Endodermal cell (in vitro differentiated cells): ENCODE data around the gene SPNS2. TPM values are rescaled to one million over a fixed set of nuclear protein-coding genes. Genes with fewer than 3 reads are reported as not detected.

Experiments
- DNase-seq: peaks from one replicate; pipeline ENCODE4 v3.0.0-alpha.2; 2017
- H3K27ac ChIP-seq: 2 replicates; pipeline ENCODE4 v1.5.1; 2013; ENCODE audit warnings: mild to moderate bottlenecking, low read depth, low read length, moderate library complexity
- H3K27me3 ChIP-seq: 2 replicates; pipeline ENCODE4 v1.6.1; 2013; ENCODE audit warnings: mild to moderate bottlenecking, low read length, moderate library complexity; ENCODE audit not compliant: insufficient read depth, control insufficient read depth, poor library complexity, severe bottlenecking
- H3K36me3 ChIP-seq: 2 replicates; pipeline ENCODE4 v1.7.0; 2013; ENCODE audit warnings: mild to moderate bottlenecking, low read length, moderate library complexity; ENCODE audit not compliant: control insufficient read depth, insufficient read depth
- H3K4me1 ChIP-seq: one replicate; pipeline ENCODE4 v1.7.0; 2013; ENCODE audit warnings: low read length; ENCODE audit not compliant: control insufficient read depth, insufficient read depth
- H3K4me3 ChIP-seq: 2 replicates; pipeline ENCODE4 v1.5.1; 2013; ENCODE audit warnings: mild to moderate bottlenecking, low read length, moderate library complexity
- H3K9ac ChIP-seq: 2 replicates; pipeline ENCODE4 v1.6.1; 2013; ENCODE audit warnings: mild to moderate bottlenecking, low read length, moderate library complexity; ENCODE audit not compliant: poor library complexity, severe bottlenecking; ENCODE audit errors: extremely low read depth
- H3K9me3 ChIP-seq: 2 replicates; pipeline ENCODE4 v1.6.1; 2013; ENCODE audit warnings: mild to moderate bottlenecking, low read length, moderate library complexity; ENCODE audit not compliant: control insufficient read depth
- H3K27ac Mint-ChIP-seq: 2 replicates; pipeline ENCODE4 v1.8.0; 2020; ENCODE audit warnings: mixed read lengths
- H3K27me3 Mint-ChIP-seq: 2 replicates; pipeline ENCODE4 v1.8.0; 2021; ENCODE audit warnings: mild to moderate bottlenecking, mixed read lengths; ENCODE audit not compliant: insufficient read depth
- H3K36me3 Mint-ChIP-seq: 2 replicates; pipeline ENCODE4 v1.8.0; 2020; ENCODE audit warnings: low read depth, mixed read lengths
- H3K4me1 Mint-ChIP-seq: 2 replicates; pipeline ENCODE4 v1.8.0; 2020; ENCODE audit warnings: mixed read lengths
- H3K4me3 Mint-ChIP-seq: 2 replicates; pipeline ENCODE4 v1.8.0; 2020; ENCODE audit warnings: mild to moderate bottlenecking, moderate library complexity, mixed read lengths
- H3K9me3 Mint-ChIP-seq: 2 replicates; pipeline ENCODE4 v1.8.0; 2020; ENCODE audit warnings: mild to moderate bottlenecking, mixed read lengths
- WGBS, 2 experiments: methylation state at CpG; one replicate each; pipeline versions ENCODE4 v1.1.5 to v1.1.7; 2013; ENCODE audit warnings: missing lambda C conversion rate in 2 of 2, mixed read lengths in 1 of 2; ENCODE audit not compliant: insufficient coverage in 1 of 2, insufficient read length in 1 of 2; 5-methylcytosine and 5-hydroxymethylcytosine counted together
- total RNA-seq, 2 donors: library from RNA; stranded (reverse); fragmentation: NEBNext Ultra II Directional in 1 of 2; extraction: Animal tissue kit (Norgen Biotek cat#: 25700) in 1 of 2; gene quantifications; 2 replicates in 1 of 2; 3 replicates in 1 of 2; pipeline ENCODE4 v1.2.1, GENCODE V29; 2021
- TF ChIP-seq, protein P1 (sequence below): fragments of 200-600 bp; sonication (generic); conservative IDR thresholded peaks from 2 replicates; pipeline ENCODE4 v1.5.0; 2021; ENCODE audit warnings: antibody characterized with exemption, mild to moderate bottlenecking

Gene SPNS2
- total RNA-seq, 2 donors from 2014 or later = 0.09 TPM; not detected in 1

DNA sequence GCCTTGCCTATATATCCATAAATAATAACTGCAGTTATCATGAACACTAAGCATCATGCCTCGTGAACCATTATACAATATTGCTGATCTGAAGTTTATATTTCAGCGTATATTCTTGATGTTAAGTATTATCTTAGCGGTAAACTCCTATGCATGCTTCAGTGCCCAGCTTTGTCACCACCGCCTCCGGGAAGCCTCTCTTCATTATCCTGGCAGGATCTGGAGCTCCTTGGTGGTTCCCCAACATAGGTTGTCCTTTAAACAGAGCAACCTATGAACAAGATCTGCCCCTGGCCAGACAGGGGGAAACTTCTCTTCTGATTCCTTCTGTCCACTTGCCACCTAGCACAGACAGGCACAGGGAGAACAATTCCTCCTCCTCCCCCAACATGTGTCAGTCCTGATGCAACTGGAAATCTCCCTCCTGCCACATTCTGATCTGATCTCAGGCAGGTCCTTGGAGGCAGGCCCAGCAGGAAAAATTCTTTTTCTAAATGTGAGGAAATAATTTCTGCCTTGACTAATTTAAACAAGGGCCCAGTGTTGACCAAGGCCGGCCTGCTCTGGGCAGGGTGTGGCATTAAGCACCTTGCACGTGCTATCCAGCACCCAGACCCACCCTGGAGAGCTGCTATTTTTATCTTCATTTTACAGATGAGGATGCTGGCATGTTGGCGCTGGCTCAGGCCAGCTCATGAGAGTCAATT lies 22.4 kb downstream of the SPNS2 start:
- H3K27ac ChIP-seq = no peak overlapping the region
- no peaks in the 10 kb centered on the region for H3K9me3 ChIP-seq
- H3K9ac ChIP-seq = no peak overlapping the region
- H3K36me3 ChIP-seq = no peaks in the 10 kb centered on the region
- Mint-ChIP-seq H3K27me3 (peaks cover 26% of the 10 kb centered on the region), H3K4me1 (peaks cover 7% of the 10 kb centered on the region), H3K4me3 (no peak overlapping the region), H3K36me3 (no peaks in the 10 kb centered on the region), H3K9me3 (no peaks in the 10 kb centered on the region), H3K27ac (no peak overlapping the region)
- 91 to 100% methylated on average over 5 to 8 of the region's 8 CpGs for WGBS, 2 experiments
- TF ChIP-seq, protein P1, sequence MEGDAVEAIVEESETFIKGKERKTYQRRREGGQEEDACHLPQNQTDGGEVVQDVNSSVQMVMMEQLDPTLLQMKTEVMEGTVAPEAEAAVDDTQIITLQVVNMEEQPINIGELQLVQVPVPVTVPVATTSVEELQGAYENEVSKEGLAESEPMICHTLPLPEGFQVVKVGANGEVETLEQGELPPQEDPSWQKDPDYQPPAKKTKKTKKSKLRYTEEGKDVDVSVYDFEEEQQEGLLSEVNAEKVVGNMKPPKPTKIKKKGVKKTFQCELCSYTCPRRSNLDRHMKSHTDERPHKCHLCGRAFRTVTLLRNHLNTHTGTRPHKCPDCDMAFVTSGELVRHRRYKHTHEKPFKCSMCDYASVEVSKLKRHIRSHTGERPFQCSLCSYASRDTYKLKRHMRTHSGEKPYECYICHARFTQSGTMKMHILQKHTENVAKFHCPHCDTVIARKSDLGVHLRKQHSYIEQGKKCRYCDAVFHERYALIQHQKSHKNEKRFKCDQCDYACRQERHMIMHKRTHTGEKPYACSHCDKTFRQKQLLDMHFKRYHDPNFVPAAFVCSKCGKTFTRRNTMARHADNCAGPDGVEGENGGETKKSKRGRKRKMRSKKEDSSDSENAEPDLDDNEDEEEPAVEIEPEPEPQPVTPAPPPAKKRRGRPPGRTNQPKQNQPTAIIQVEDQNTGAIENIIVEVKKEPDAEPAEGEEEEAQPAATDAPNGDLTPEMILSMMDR = no peak
- no peak overlapping the region for H3K4me3 ChIP-seq
- DNase-seq = no peak
- no peaks in the 10 kb centered on the region for H3K4me1 ChIP-seq
- no peaks in the 10 kb centered on the region for H3K27me3 ChIP-seq

DNA sequence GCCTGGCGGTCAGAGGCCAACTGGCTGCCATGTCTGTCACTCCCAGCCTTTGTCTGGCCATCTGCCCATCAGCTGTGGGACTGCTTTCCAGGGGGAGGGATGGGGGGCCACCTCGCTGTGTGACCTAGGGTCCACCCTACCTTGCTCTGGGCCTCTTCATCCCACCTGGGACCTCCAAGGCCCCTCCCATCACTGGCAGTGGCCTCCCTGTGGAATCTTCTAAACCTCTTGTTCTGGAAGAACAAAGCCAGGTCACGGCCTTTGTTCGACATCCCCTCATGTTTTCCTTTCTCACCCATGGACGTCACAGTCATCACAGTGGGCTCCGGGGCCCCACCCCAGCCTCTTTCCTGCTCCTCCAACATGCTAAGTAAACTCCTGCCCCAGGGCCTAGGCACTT lies 24.0 kb downstream of the SPNS2 start:
- H3K36me3 Mint-ChIP-seq = no peaks in the 10 kb centered on the region
- peak overlapping the region; percentile 38 for H3K27ac Mint-ChIP-seq
- Histone ChIP-seq H3K27me3 (no peaks in the 10 kb centered on the region), H3K4me3 (no peak overlapping the region), H3K4me1 (no peaks in the 10 kb centered on the region), H3K27ac (peak overlapping the region; percentile 68), H3K36me3 (no peaks in the 10 kb centered on the region), H3K9ac (no peak overlapping the region), H3K9me3 (no peaks in the 10 kb centered on the region)
- DNase-seq = no peak
- TF ChIP-seq, protein P1 = no peak
- H3K27me3 Mint-ChIP-seq = peaks cover 42% of the 10 kb centered on the region
- 82 to 86% methylated on average over 3 to 6 of the region's 6 CpGs for WGBS, 2 experiments
- H3K4me3 Mint-ChIP-seq = no peak overlapping the region
- no peaks in the 10 kb centered on the region for H3K9me3 Mint-ChIP-seq
- H3K4me1 Mint-ChIP-seq = peaks cover 19% of the 10 kb centered on the region

DNA sequence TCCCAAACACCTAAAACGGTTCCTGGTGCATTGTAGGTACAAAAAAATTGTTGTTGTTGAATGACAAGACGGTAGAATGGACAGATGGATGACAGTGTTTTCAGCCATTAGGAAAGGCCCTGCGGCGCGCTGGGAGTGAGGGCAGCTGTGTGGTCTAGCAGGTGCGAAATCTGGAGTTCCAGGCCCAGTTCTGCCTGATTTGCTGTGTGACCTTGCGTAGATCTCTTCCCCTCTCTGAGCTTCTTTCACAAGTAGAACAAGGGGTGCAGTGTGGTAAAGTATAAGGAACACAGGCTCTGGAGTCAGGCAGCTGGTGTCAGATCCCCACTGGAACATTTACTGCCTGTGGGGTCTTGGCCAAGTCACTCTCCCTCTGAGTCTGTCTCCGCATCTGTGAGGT lies 25.3 kb downstream of the SPNS2 start:
- H3K9me3 Mint-ChIP-seq = no peaks in the 10 kb centered on the region
- no peak for DNase-seq
- peaks cover 21% of the 10 kb centered on the region for H3K4me1 Mint-ChIP-seq
- H3K27me3 Mint-ChIP-seq = peaks cover 52% of the 10 kb centered on the region
- 73 to 89% methylated on average over 5 to 8 of the region's 8 CpGs for WGBS, 2 experiments
- H3K4me3 Mint-ChIP-seq = no peak overlapping the region
- H3K27ac Mint-ChIP-seq = no peak overlapping the region
- Histone ChIP-seq H3K9me3 (no peaks in the 10 kb centered on the region), H3K4me3 (no peak overlapping the region), H3K27ac (no peak overlapping the region), H3K4me1 (no peaks in the 10 kb centered on the region), H3K27me3 (no peaks in the 10 kb centered on the region), H3K36me3 (no peaks in the 10 kb centered on the region), H3K9ac (no peak overlapping the region)
- TF ChIP-seq, protein P1 = no peak
- H3K36me3 Mint-ChIP-seq = no peaks in the 10 kb centered on the region
